Astrocyte (in vitro differentiated cells and primary cell): ENCODE data around the gene CMTM4. TPM values are rescaled to one million over a fixed set of nuclear protein-coding genes. Genes with fewer than 3 reads are reported as not detected.

Experiments
- DNase-seq: peaks from one replicate; pipeline ENCODE4 v3.0.0-alpha.2; 2010; ENCODE audit warnings: low read depth
- FAIRE-seq: peaks from 2 replicates; lab custom pipeline; 2011; peaks lifted over from hg19 to GRCh38; lab: Jason Lieb, UNC
- H2AFZ ChIP-seq: 2 replicates; pipeline ENCODE4 v1.6.0; 2012; ENCODE audit warnings: low read depth, low read length, inconsistent platforms
- H3K27ac ChIP-seq: 2 replicates; pipeline ENCODE4 v1.5.1; 2011; ENCODE audit warnings: low read depth, low read length, inconsistent platforms
- H3K27me3 ChIP-seq: 2 replicates; pipeline ENCODE4 v1.6.0; 2011; ENCODE audit warnings: low read length, inconsistent platforms; ENCODE audit not compliant: insufficient read depth
- H3K36me3 ChIP-seq: 2 replicates; pipeline ENCODE4 v1.5.1; 2011; ENCODE audit warnings: low read length, inconsistent platforms; ENCODE audit not compliant: insufficient read depth
- H3K4me1 ChIP-seq: 2 replicates; pipeline ENCODE4 v1.5.1; 2011; ENCODE audit warnings: low read length, inconsistent platforms; ENCODE audit not compliant: insufficient read depth
- H3K4me2 ChIP-seq: 2 replicates; pipeline ENCODE4 v1.6.0; 2012; ENCODE audit warnings: low read length, inconsistent platforms
- H3K4me3 ChIP-seq: 2 replicates; pipeline ENCODE4 v1.5.1; 2011; ENCODE audit warnings: low read depth, mild to moderate bottlenecking, low read length, inconsistent platforms; ENCODE audit not compliant: insufficient read depth
- H3K79me2 ChIP-seq: 2 replicates; pipeline ENCODE4 v1.6.0; 2012; ENCODE audit warnings: mild to moderate bottlenecking, low read length, inconsistent platforms; ENCODE audit not compliant: insufficient read depth
- H3K9ac ChIP-seq: 2 replicates; pipeline ENCODE4 v1.6.0; 2012; ENCODE audit warnings: mild to moderate bottlenecking, low read length, inconsistent platforms
- H3K9me3 ChIP-seq: 2 replicates; pipeline ENCODE4 v1.5.1; 2012; ENCODE audit warnings: low read depth, mild to moderate bottlenecking, low read length, inconsistent platforms; ENCODE audit not compliant: insufficient read depth
- H4K20me1 ChIP-seq: 2 replicates; pipeline ENCODE4 v1.6.0; 2012; ENCODE audit warnings: low read length, inconsistent platforms; ENCODE audit not compliant: insufficient read depth
- H3K27ac Mint-ChIP-seq: one replicate; pipeline ENCODE4 v1.8.0; 2021; ENCODE audit warnings: mild to moderate bottlenecking, mixed read lengths; ENCODE audit not compliant: unreplicated experiment
- H3K27me3 Mint-ChIP-seq: one replicate; pipeline ENCODE4 v1.8.0; 2021; ENCODE audit warnings: low read depth, mixed read lengths; ENCODE audit not compliant: unreplicated experiment
- H3K36me3 Mint-ChIP-seq: one replicate; pipeline ENCODE4 v1.8.0; 2021; ENCODE audit warnings: low read depth, mixed read lengths; ENCODE audit not compliant: unreplicated experiment
- H3K4me1 Mint-ChIP-seq: one replicate; pipeline ENCODE4 v1.8.0; 2021; ENCODE audit warnings: low read depth, mixed read lengths; ENCODE audit not compliant: unreplicated experiment
- H3K4me3 Mint-ChIP-seq: one replicate; pipeline ENCODE4 v1.8.0; 2021; ENCODE audit warnings: mild to moderate bottlenecking, moderate library complexity, mixed read lengths; ENCODE audit not compliant: unreplicated experiment
- H3K9me3 Mint-ChIP-seq: one replicate; pipeline ENCODE4 v1.8.0; 2021; ENCODE audit warnings: mild to moderate bottlenecking, mixed read lengths; ENCODE audit not compliant: unreplicated experiment
- CTCF ChIP-seq: IDR thresholded peaks from 2 replicates; pipeline ENCODE4 v1.5.1; 2011; ENCODE audit warnings: low read depth, mild to moderate bottlenecking, inconsistent platforms, low read length, moderate library complexity; ENCODE audit not compliant: insufficient read depth
- EZH2 ChIP-seq: IDR thresholded peaks from 2 replicates; pipeline ENCODE4 v1.6.1; 2012; ENCODE audit warnings: mild to moderate bottlenecking, low read length, inconsistent platforms; ENCODE audit not compliant: insufficient read depth
- total RNA-seq: library from RNA; stranded (reverse); gene quantifications from 2 replicates; pipeline ENCODE4 v1.2.1, GENCODE V29; 2021

The CMTM4 gene
- total RNA-seq, 1 donor from 2014 or later: 20.9 TPM

- Mint-ChIP-seq H3K27ac (no peak overlapping the region), H3K9me3 (no peaks in the 10 kb centered on the region), H3K36me3 (peaks cover 11% of the 10 kb centered on the region), H3K27me3 (no peaks in the 10 kb centered on the region), H3K4me3 (no peak overlapping the region), H3K4me1 (peaks cover 13% of the 10 kb centered on the region)
- Histone ChIP-seq H3K79me2 (no peaks in the 10 kb centered on the region), H3K27ac (peak overlapping the region; percentile 67), H3K4me1 (peaks cover 6% of the 10 kb centered on the region), H3K36me3 (peaks cover 17% of the 10 kb centered on the region), H3K9ac (no peak overlapping the region), H3K9me3 (no peaks in the 10 kb centered on the region), H3K4me3 (no peak overlapping the region), H3K27me3 (no peaks in the 10 kb centered on the region), H2AFZ (no peak overlapping the region), H4K20me1 (peaks cover 14% of the 10 kb centered on the region), H3K4me2 (no peak overlapping the region)
- FAIRE-seq (no peak), DNase-seq (no peak)
- TF ChIP-seq CTCF: no peak
- TF ChIP-seq EZH2: no peak
Observed at GRCh38 chr16:66717776-66718175, 21.2 kb upstream of the CMTM4 start.

DNA sequence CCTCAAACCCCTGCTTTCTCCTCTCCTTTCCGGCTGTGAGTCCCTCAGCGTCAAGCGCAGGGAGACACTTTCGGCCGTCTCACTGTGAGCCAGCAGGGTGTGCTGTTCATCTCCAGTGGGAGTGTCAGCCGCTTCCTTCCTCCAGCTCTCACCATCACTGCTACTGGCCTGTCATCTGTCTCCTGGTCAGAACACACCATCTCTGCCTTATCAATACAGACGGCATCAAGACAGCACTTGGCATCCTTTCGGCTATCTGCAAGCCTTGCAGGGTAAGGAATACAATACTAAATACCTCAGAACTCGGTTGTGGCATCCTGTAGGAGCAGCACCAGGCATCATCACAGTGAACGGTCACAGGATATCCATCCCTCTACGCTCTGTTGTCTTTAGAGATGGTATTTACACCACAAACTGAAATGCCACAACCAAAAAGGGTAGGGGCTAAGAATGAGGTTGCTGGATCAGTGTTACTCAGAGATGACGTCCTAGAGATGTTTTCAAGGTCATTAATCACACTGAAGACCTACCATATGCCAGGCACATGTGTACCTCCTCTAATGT lies 20.7 kb upstream of the CMTM4 start:
- no peak overlapping the region for H3K4me3 ChIP-seq
- H2AFZ ChIP-seq: no peak overlapping the region
- H3K27me3 ChIP-seq: no peaks in the 10 kb centered on the region
- Mint-ChIP-seq H3K27ac (no peak overlapping the region), H3K4me1 (peaks cover 13% of the 10 kb centered on the region), H3K27me3 (no peaks in the 10 kb centered on the region), H3K9me3 (peaks cover 3% of the 10 kb centered on the region), H3K4me3 (no peak overlapping the region), H3K36me3 (peaks cover 11% of the 10 kb centered on the region)
- peaks cover 6% of the 10 kb centered on the region for H3K4me1 ChIP-seq
- H3K9me3 ChIP-seq: no peaks in the 10 kb centered on the region
- H4K20me1 ChIP-seq: peaks cover 14% of the 10 kb centered on the region
- TF ChIP-seq CTCF: peak; percentile 62
- TF ChIP-seq EZH2: no peak
- DNase-seq (peak; percentile 86), FAIRE-seq (no peak)
- H3K4me2 ChIP-seq: peak overlapping the region; percentile 9
- H3K79me2 ChIP-seq: no peaks in the 10 kb centered on the region
- H3K36me3 ChIP-seq: peaks cover 11% of the 10 kb centered on the region
- H3K9ac ChIP-seq: peak overlapping the region; percentile 23
- peak overlapping the region; percentile 67 for H3K27ac ChIP-seq

GRCh38 chr16:66714654-66715307 lies 18.2 kb upstream of the CMTM4 start:
- H3K9me3 ChIP-seq: peaks cover 7% of the 10 kb centered on the region

More at GRCh38 chr16:66714654-66715307, 18.2 kb upstream of the CMTM4 start:
- Histone ChIP-seq H3K27ac (no peak overlapping the region), H2AFZ (no peak overlapping the region), H3K36me3 (peaks cover 6% of the 10 kb centered on the region), H4K20me1 (peaks cover 14% of the 10 kb centered on the region), H3K4me2 (no peak overlapping the region), H3K4me1 (peaks cover 6% of the 10 kb centered on the region), H3K9ac (no peak overlapping the region), H3K27me3 (no peaks in the 10 kb centered on the region), H3K4me3 (no peak overlapping the region), H3K79me2 (no peaks in the 10 kb centered on the region)
- TF ChIP-seq EZH2 (no peak), CTCF (no peak)
- DNase-seq (no peak), FAIRE-seq (no peak)
- Mint-ChIP-seq H3K4me1 (peaks cover 6% of the 10 kb centered on the region), H3K27me3 (peaks cover 2% of the 10 kb centered on the region), H3K4me3 (no peak overlapping the region), H3K27ac (no peak overlapping the region), H3K9me3 (peaks cover 6% of the 10 kb centered on the region), H3K36me3 (peaks cover 8% of the 10 kb centered on the region)
